ENCODE results near the gene C16orf78.

GRCh38 chr16:49327466-49327865 is 46.1 kb upstream of the C16orf78 start:
- TF ChIP-seq EZH2 (IDR thresholded peaks at IDR 0.05; ENCODE audit: borderline replicate concordance, insufficient read depth, low read depth, low read length, poor library complexity, severe bottlenecking) (no peak), CTCF (IDR thresholded peaks at IDR 0.05) (no peak)

Data from B cell (primary cell).